Measurements from ENCODE around the gene HSD17B7.
"Not testable (repeated sequence)": the region's sequence is repeated elsewhere in the genome, so short reads cannot be mapped to it uniquely, and the experiment has no call there.

Gene HSD17B7, protein sequence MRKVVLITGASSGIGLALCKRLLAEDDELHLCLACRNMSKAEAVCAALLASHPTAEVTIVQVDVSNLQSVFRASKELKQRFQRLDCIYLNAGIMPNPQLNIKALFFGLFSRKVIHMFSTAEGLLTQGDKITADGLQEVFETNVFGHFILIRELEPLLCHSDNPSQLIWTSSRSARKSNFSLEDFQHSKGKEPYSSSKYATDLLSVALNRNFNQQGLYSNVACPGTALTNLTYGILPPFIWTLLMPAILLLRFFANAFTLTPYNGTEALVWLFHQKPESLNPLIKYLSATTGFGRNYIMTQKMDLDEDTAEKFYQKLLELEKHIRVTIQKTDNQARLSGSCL

DNA sequence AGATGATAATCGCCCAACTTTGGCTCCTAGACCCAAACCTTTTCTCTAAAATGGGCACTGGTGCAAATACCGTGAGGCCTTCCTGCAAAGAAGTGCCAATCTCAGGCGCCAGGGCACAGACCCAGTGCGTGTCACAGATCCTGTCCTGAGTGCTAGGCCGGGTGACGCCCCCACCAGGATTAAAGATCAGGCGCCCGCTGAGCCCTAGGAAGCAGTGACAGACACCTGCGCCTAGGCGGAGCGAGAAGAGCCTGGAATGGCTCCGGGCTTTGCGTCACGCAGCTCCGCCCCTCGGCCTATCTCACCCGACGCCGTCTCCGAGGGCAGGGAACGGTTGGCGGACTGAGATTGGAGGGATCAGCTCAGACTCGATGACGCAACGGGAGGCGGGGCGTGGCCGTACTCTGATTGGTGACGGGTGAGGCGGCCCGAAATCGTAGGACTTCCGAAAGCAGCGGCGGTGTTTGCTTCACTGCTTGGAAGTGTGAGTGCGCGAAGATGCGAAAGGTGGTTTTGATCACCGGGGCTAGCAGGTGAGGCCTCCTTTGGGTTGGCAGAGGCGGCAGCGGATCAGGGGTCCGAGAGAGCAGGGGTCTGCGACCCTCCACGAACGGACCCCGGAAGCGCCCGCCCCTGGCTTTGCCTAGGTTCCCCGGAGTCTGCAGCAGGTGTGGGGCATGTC, at the start of gene HSD17B7:
Gene HSD17B7 (plus strand): TSS at position 400 of the 682 bp plus-strand sequence. CDS start 99 bp downstream, at position 499.
- DNase-seq (ENCODE audit: low spot score), result peak; percentile 79

DNA sequence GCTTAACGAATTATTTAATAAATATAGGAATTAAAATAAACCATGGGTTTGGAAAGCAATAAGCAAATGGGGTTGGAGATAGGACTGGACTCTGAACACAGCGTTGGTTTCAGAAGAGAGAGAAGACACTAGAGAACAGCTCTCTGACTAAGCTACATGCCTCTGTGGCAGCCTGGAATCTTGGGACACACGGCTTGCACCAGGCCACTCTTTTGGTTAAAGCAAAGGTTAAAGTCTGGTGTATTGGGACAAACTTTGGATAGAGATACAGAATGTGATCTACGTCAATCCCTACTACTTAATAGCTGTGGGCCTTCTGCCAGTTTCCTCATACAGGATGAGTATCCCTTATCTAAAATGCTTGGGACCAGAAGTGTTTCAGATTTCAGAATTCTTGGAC, 49.7 kb upstream of the HSD17B7 start:
- no peak for DNase-seq (ENCODE audit: low spot score)

DNA sequence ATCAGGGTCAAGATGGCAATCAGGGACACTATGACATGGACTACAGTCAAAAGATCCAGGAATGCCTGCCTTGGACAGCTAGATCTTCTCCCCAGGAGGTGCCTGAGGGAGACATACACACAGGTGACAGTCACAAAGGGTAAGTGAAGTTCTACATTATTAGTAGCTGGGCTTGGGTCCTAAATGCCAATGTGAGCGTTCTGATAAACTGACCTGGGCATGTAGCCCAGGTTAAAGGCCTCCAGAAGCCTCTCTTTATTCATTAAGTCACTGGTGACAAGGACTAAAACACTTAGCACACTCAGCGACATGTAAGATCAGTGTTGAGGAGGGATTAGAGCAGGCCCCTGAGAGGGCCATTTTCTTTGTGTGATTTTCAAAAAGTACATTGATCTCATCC, 48.9 kb upstream of the HSD17B7 start:
- DNase-seq (ENCODE audit: low spot score), result no peak

DNA sequence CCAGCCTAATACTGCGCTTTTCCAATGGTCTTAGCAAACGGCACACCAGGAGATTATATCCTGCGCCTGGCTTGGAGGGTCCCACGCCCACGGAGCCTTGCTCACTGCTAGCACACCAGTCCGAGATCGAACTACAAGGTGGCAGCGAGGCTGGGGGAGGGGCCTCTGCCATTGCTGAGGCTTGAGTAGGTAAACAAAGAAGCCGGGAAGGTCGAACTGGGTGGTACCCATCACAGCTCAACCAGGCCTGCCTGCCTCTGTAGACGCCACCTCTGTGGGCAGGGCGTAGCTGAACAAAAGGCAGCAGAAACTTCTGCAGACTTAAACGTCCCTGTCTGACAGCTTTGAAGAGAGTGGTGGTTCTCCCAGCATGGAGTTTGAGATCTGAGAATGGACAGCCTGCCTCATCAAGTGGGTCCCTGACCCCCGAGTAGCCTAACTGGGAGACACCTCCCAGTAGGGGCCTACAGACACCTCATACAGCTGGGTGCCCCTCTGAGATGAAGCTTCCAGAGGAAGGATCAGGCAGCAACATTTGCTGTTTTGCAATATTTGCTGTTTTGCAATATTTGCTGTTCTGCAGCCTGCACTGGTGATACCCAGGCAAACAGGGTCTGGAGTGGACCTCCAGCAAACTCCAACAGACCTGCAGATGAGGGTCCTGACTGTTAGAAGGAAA, 44.1 kb upstream of the HSD17B7 start:
- DNase-seq (ENCODE audit: low spot score), result not testable (repeated sequence)

DNA sequence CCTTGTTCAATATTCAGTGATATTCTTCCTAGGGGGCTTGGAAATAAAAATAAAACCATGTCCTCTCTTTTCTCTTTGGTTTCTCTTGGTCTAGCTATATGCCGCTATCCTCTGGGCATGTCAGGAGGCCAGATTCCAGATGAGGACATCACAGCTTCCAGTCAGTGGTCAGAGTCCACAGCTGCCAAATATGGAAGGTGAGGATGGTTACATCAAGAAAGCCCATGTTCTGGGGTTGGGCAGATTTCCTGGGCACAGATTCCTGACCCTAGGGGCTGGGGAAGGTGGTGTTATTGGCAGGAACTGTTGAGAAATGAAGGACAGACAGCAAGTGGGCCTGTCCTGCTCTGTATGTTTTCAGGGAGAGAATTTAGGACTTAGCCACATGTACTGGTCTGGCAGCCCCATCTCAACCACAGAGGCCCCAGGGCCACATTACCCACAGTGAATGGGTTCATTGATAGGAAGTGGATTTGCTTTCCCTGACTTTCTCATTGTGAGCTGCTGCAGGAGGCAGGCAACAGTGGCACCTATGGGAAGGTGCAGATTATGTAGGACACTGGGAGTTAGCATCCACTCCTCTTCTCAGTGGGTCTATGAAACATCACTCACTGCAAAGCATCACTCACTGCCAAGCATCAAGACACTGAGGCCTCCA, 37.4 kb upstream of the HSD17B7 start:
- no peak for DNase-seq (ENCODE audit: low spot score)

DNA sequence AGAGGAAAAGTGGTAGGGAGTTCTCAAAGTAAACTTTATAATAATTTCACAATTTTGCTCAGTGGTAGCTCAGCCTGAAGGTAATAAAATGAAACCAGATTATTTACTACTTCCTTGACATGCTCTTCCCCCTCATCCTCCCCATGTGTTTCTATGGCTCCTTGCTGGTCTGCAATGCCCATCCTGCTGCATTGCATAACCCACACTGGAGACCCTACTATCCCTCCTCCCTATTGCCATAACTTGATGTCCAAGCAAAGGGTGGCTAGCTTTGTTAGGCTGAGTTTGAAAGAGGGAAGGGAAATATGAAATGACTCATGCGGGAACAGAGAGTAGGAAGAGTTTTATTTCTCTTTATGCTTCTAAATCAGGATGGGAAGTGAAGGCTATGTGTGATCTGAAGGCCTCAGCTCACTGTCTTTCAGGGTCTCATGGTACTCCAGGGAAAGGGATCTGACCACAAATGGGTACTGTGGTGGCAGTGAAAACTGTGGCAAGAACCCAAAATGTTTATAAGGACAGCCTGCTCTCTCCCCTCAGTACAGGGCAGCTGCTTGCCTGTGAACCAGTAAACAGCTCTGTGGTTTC, 36.4 kb upstream of the HSD17B7 start:
- DNase-seq (ENCODE audit: low spot score), result no peak

DNA sequence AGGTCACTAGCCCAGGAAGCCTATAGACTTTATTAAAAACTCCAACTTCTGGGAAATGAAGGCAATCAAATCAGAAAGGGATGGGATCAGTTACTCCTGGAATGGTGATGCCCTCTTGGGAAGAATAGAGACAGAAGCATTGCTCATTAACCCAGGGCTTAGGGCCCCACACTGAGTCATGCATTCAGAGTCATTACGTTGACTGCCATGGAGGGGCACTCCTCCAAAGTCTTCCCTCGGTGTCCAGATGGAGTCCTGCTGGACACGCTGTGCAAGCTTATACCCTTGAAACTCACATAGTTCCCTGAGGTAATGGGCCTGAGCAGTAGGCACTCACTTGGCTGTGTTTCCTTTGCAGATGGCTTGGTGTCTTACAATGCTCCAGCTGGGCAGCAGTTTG, 35.2 kb upstream of the HSD17B7 start:
- DNase-seq (ENCODE audit: low spot score), result peak; percentile 10

DNA sequence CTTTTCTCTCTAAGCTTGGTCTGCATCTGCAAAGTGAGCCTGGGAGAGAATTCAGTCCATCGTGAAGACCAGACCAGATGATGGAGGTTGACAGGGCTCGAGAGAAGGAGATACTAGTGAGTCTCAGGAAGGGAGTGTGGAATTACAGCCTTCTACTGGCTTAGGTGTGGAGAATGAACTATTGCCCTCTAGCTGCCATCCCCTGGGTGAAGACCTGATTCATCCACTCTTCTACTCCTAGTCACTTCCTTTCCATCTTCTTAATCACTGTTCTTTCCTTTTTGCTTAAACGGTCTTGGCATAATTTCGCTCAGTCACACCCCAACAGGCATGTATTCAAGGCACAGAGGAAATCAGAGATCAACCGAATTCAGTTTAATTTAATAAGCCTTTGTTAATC, 34.0 kb upstream of the HSD17B7 start:
- DNase-seq (ENCODE audit: low spot score), result peak; percentile 38

DNA sequence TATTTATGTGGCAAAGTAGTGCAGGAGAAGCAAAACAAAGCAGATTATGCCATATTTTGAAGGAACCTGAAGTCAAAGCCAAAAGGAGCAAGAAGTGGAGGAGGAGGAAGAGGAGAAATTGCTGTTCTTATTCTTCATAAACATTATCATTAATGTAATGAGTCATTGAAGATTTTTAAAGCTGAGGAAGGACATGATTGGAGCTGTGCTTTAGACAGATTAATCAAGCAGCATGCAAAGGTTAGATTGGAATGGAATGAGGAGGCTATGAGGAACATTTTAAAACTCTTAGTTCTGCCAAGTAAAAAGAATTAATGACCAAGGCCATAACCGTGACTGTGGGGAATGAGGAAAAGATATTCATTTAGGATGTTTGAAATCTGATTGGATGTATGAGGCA, 33.0 kb upstream of the HSD17B7 start:
- no peak for DNase-seq (ENCODE audit: low spot score)

DNA sequence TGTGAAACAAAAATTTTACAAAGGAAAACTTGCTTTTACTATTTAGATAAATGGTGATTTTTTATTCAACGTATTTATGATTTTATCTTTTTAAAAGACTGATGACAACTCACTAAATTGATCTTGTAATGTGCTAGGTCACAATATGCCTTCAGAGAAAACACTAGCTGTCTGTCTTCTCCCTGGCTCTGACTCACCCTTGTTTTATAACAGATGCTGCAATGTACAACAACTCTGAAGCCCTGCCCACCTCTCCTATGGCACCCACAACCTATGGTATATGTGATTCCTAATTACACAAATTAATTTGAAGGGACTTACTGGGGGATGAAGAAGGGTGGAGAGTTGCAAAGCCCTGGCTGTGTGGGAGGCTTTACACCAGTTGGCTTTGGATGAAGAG, 24.7 kb upstream of the HSD17B7 start:
- DNase-seq (ENCODE audit: low spot score), result no peak

DNA sequence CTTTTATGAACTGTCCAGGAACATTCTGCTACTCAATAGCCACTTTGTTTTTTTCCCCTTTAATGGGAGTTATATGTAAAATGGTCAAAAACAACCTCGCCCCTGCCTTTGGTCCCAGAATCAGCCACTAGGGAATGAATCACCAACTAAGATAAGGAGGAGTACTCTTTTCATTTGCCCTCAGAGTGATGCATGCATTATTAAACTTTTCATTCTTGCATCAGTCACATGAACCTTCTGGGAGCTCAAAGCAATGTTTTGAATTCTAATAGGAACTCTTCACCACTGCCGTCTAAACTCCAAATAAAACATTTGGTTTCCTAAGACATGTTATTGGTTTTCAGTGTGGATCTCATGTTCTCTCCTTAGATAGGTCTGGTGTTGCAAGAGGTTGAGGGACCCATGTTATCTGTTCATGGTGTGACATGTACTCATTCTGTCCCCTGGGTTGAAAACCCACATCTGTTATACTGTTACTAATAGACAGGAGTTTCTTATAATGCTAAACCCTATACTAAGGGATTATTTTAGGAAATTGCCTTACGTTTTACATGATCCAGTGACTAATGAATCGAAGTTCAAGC, 17.8 kb upstream of the HSD17B7 start:
- DNase-seq (ENCODE audit: low spot score), result peak; percentile 7

DNA sequence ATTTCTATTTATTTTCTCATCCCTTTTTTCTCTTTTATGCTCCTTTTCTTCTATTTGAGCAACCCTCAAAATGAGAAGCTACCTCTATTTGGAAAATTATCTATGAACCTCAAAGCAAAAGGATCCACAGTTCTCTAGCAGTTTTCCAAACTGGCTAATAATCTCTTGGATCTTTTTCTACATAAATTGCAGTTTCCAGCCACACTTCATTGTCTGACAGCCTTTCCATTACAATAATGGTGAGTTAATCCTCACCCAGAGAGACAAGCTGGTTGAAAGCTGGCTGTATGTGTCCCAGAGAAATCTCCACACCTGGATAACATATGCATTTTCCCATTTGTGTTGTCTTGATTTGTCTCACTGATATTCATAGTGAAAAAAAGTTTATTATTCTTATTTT, 16.5 kb upstream of the HSD17B7 start:
- DNase-seq (ENCODE audit: low spot score), result no peak

DNA sequence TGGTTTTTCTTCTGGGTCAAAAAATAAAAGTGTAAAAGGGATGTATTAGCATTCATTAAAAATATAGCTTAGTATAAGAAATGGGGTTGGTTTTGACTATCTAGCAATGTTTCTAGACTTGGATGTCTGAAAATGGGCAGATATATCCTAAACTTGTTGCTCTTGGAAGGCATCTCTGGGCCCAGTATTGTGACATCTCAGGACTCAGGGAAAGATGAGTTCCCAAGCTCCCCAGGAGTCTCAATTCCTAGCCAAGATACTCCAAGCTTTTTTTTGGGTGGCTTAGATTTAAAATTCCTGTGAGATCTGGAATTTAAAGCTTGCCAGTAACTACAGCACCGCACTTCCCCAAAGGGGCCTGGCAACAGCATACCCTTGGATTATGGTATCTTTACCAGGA, 11.5 kb upstream of the HSD17B7 start:
- no peak for DNase-seq (ENCODE audit: low spot score)

DNA sequence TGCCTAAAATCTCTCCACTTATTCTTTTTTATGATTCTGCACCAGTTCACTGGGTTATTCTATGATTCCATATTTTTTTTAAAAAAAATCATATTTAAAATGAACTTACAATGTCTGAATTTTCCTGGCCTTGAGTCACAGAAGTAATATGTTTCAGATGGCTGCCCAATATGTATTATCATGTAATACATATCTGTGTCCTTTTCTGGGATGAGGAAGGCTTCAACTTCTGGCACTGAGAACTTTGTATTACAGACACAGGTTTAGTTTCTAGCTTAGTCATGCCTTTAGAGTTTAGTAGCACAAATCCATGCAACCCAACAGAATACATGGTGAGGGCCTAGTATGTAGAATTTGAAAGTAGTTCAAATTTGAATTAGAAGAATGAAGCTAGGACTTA, 7.8 kb upstream of the HSD17B7 start:
- no peak for DNase-seq (ENCODE audit: low spot score)

DNA sequence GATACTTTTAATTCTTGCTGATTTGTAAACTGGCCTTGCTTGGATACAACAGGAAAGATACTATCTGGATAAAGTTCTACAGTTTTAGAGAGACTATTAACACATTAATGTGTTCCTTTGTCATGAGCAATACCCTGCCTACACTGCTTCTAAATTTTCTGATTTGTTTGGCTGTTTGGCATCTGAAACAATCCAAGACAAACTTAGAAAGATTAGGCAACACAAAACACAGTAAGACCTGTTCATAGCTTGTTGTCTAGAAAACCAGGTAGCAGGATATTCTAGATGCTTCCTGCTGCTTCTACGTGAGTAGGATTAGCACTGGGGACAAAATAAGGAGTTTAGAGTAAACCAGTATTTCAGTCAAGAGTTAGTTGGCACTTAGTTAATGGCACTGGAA, 5.6 kb upstream of the HSD17B7 start:
- DNase-seq (ENCODE audit: low spot score), result not testable (repeated sequence)

DNA sequence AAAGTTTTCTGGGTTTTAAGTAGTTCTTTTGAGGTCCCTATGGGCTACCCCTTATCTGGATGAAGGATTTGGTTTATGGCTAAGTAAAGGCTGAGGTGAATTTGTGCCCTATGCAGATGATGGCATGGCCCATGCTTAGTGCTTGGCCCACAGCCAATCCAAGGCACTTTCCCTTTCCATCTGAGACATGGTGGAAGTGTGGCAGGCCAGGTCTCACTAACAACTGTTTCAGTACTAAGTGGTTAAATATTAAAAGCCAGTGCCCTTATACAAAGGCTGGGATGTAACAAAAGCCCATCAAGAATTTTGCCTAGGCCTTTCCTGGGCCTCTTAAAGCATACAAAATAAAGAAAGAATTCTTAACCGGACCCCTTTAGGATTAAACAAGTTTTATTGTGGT, 1.7 kb upstream of the HSD17B7 start:
- not testable (repeated sequence) for DNase-seq (ENCODE audit: low spot score)

DNA sequence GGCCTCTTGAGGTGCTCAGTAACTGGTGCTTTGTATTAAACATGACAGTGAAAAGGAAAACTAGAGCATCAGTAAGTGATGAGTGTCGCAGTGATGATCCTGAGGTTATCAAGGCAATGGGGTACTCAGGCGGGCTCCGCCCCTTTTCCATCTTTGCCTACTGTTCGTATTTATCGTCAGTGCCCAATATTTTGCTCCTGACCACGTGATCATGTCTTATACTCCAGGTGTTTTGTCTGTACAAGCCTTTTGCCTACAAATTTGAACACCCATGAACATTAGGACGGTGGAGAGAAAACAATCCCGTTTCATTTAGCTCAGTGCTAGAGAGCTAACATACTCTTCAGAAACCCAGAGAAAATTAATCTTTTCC, 469 bp downstream of the HSD17B7 start:
- peak; percentile 42 for DNase-seq (ENCODE audit: low spot score)

DNA sequence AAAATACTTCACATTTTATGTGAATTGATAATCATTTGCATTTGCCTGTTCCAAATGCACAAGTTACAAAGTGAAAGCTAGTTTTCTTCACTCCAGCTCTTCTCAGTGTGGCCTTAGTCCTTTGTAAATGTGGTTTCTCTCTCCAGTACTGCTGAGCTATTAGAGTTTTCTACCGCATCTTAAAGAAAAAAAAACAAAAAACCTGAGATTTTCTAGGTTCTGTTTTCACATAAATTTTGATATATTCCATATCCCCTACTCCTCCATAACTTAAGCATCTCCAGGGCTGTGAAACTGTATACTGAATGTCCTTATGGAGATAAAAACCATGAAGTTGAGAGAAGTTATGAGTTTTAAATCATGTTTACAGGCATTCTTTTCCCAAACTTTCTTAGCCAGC, 3.8 kb downstream of the HSD17B7 start:
- DNase-seq (ENCODE audit: low spot score), result not testable (repeated sequence)

DNA sequence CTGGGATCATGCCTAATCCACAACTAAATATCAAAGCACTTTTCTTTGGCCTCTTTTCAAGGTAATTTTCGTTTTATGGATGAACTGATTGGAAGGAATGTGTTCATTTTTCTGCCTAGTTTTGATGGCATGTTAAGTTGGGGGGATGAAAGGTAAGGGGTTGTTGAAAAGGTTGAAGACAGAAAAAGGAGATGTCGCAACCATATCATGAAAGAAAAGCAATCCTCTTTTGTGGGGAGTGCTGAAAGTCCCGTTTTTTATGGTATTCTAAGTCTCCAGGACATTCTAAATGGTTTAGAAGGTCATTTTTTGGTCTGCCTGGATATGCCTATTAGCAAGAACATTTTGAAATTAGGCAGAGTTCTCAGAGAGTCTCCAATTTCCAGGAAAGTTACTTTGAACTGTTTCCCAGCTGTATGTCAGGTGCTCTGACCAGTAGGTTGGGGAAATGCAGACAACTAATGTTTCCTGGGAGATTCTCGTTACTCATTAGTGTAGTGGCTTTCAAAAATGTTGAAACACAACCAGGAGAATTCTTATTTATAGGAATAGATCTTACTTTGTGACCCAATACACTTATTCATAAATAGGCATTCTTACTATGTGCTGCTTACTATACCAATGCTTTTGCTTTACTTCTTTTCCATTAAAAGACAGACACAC, 6.2 kb downstream of the HSD17B7 start:
- not testable (repeated sequence) for DNase-seq (ENCODE audit: low spot score)

DNA sequence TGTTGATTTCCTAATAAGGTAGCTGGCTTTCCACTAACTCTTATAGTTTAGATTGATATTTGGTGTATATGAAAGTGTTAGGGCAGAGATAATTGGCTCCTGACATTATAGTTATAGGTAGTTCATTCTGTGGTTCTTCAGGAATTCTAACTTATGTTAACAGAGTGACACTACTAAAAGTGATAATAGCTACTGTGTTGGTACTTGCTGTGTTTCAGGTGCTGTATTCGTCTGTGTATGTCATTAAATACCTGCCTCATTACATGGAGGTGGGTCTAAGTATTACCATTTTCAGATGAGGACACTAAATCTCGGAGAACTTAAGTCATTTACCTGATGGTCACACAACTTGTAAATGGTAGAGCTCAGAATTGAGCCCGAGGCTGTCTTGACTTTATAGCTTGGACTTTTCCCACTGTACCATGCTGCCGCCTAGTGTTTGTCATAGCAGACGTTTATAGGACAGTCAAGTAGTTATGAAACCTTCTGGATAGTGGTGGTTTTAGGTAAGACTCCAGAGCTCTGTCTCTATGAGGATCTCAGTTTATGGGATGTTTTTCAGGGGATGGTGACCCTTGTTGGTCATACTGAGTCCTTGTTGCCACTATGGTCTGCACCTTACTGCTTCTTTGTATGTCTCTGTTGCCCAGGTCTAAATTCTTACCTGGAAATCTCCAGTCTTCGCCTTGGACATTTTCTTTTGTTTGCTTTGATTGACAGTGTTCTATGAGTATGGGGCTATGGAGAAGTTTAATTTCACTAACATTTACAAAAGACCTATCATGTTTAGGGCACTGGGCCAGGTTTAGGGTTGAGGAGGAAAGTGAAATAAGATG, 9.7 kb downstream of the HSD17B7 start:
- peak; percentile 70 for DNase-seq (ENCODE audit: low spot score)

Measured in RKO (cell line).